ENCODE results near the gene SERPINB5.

The SERPINB5 gene

DNA sequence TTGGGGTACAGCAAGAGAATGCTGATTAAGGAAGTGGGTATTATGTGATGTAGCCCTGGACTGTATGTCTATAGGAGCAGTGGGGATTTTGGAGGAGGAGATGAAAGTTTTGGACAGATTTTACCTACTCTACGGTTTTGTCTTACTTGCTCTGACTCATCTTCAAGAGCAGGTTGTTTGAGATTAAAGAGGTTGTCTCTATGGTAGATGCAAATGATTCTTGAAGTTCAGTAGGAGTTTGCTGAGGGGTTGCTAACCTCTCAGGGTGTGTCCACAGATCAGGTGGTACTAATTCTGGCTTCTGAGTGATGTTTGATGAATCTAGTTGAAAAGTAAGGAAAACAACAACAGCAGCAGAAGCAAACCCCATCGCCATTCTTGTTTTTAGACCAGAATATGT lies 55.7 kb downstream of the SERPINB5 start:
- no peak for DNase-seq

DNA sequence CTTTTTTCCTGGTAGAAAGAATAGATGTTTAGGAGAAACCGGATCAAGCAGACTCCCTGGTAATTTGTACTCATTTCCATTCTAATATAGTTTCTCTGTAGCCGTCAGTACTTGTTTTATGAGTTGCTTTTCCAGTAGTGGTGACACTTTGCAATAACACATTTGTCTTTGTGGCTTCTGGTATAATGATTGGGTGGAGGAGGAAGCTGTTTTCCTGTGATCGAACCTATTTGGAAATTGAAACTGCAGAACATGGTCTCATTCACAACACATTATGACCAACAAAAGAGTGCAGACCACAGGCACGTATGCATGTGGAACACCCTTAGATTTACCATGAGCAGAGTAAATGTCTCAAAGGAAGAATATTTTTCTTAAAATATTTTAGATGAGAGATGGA lies 57.9 kb downstream of the SERPINB5 start:
- no peak for DNase-seq

DNA sequence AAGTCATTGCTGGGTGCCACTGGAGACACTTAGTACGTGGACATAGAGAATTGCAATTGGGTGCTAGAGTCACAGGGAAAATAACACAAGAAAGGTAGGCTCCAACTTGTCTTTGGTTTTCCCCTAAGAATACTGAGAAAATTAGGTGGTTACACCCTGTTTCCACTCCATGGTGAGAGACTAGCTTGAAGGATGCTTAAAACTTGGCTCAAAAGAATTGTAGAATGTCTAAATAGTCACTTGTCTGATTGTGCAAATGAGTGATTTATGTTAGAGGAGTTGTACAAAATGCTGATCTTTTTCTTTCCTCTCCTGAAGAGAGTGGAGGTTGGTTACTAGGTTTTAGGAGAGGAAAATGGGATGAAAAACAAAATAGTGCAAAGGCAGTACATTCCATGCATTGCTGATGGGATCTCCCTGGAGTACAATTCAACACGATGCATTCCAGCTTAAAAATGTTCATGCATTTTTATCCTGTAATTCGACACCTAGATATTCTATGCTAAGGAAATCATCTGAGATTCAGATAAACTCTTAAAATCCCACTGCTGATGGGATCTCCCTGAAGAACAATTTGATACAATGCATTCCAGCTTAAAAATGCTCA lies 63.2 kb downstream of the SERPINB5 start:
- DNase-seq = no peak

DNA sequence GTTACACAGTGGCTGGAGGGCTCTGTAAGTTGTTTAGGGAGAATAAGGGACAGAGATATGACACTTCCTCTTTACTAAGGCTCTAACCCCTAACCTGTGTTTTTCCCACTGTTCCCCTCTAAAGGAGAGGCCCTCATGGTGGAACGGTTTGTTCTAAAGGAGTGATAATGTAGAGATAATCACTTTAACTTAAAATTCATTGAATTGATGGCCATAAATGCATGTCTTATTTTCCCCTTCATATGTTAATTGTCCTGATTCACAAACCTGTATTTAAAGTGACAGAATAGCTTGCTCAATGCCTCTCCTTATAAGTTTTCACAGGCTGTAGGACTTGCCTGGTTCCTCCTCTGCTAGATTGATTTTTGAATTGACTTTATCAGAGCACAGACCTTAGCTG lies 65.3 kb downstream of the SERPINB5 start, which contains the start of gene SERPINB12:
Gene SERPINB12 (plus strand): TSS at position 301 of the 400 bp plus-strand sequence. CDS start 13,791 bp downstream, outside the sequence.
- no peak for DNase-seq

DNA sequence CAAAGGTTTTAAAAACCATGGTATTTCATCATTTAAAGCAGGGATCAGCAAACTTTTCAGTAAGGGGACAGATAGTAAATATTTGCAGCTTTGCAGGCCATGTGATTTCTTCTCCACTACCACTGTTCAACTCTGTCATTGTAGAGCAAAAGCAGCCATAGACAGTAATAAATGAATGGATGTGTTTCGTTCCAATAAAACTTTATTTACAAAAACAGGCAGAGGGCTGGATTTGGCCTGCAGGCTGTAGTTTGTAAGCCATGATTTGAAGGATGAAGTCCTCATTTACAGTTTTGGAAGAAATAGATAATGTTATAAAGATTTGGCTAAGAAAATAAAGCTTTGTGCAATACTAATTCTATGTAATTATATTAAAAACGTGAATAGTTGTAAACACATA lies 67.3 kb downstream of the SERPINB5 start:
- DNase-seq = no peak

DNA sequence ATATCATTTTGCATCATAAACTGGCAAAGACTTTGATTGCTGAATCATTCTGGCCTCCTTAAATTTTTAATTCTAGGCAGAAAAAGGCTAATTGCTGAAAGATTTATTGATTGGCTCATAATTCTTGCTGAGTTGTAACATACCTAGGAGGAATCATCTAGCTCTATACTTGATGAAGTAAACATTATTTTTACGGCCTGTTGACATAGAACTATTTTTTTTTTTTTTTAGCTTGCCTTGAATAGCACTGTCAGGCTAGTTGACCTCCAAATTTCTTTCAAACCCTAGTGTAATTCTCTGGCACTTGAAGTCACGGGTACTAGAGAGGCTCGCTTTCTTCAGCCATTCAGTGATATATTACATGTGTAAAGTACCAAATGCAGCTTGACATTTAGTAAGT lies 68.2 kb downstream of the SERPINB5 start:
- no peak for DNase-seq

DNA sequence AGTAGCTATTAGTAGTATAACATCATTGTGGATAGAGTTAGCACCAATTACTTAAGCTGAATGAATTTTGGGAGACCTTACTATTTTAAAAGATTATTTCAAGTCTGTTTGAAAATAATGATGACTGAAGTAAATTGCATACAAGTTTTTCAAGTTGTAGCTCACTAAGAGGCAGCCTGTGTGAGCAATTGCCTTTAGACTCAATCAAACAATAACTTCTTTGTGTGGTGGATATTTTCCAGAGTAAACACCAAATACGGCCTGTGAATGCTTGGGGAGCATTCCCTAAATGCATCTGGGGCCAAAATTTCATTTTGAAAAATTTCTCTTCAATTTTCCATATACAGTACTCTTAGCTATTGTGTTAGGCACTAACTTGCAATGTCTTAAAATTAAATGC lies 73.3 kb downstream of the SERPINB5 start:
- DNase-seq = no peak

DNA sequence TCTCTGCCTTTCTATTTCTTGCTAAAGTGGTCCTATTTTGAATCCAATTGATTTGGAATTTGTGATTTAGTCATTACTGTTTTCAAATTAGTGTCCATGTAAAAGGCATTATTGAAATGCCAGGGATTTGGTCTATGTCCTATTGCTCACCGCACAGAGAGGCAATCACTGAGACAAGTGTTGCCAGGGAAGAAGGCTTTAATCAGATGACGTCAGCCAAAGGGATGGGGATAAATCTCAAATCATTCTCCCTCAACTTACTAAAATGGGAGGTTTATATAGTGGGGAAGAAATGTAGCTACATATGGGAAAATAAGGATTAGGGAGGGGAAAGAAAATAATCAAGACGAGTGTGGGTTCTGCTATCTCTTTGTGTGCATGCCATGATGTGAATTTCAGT lies 75.0 kb downstream of the SERPINB5 start:
- DNase-seq = no peak

DNA sequence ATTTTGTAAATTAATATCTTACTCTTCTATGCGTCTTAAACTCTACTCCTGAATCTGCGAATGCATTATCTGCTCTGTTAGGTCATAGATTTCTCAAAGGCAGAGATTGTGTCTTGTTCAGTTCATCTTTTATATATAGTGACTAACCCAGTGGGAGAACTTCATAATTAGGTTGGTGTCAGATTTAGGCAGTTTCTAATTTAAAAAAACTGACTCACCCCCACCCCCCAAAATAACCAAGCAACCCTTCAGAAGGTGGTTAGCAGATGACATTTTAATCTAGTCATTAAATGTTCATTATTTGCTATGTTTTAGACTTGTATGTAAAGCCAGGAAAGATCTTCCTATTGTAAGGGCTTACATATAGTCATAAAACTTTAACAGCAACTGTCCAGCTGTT lies 75.8 kb downstream of the SERPINB5 start:
- no peak for DNase-seq

DNA sequence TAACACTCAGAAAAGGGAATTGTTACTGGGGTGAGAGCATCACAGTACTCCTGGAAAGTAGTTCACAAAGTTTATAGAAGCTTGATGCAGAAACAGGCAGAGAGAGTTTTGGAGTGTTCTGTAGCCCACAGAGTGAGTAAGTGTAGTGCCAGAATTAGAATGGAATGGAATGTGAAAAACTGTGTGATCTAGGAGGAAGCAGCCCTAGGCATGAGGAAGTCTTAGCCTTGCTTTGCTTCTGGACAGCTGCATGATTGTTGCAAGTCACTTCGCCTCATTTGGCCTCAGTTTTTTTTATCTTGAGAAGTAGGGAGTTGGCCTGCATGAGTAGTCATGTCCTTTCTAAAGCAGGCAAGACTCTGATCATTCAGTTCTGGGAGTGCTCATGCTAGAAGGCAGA lies 76.3 kb downstream of the SERPINB5 start:
- DNase-seq = no peak
